T-helper 2 cell treated with Interferon-gamma antibody and Interleukin-4, amounts not matched to agents 5 μg/mL and 100 μg/mL, for 36 hours (primary cell): ENCODE measurements around the gene CACNG1.
A peak's percentile ranks its signal among the peaks of the same experiment; 100 is the strongest.

ENCODE experiments used
- DNase-seq: peaks from one replicate; pipeline ENCODE4 v3.0.0; 2021; ENCODE audit warnings: low spot score
- H3K27ac Mint-ChIP-seq: one replicate; pipeline ENCODE4 v1.8.0; 2021; ENCODE audit warnings: mild to moderate bottlenecking, mixed read lengths
- H3K27me3 Mint-ChIP-seq: one replicate; pipeline ENCODE4 v1.8.0; 2021; ENCODE audit warnings: low read depth, mixed read lengths
- H3K36me3 Mint-ChIP-seq: one replicate; pipeline ENCODE4 v1.8.0; 2021; ENCODE audit warnings: low read depth, mixed read lengths
- H3K4me1 Mint-ChIP-seq: one replicate; pipeline ENCODE4 v1.8.0; 2021; ENCODE audit warnings: low read depth, mixed read lengths
- H3K4me3 Mint-ChIP-seq: one replicate; pipeline ENCODE4 v1.8.0; 2022; ENCODE audit warnings: mild to moderate bottlenecking, moderate library complexity, mixed read lengths
- H3K9me3 Mint-ChIP-seq: one replicate; pipeline ENCODE4 v1.8.0; 2021; ENCODE audit warnings: mixed read lengths

CACNG1 gene

GRCh38 chr17:67067571-67068482 lies 23.5 kb downstream of the CACNG1 start:
- DNase-seq = no peak
- Mint-ChIP-seq H3K4me1 (no peaks in the 10 kb centered on the region), H3K27me3 (no peaks in the 10 kb centered on the region), H3K27ac (no peak overlapping the region), H3K4me3 (no peak overlapping the region), H3K9me3 (no peaks in the 10 kb centered on the region), H3K36me3 (no peaks in the 10 kb centered on the region)

GRCh38 chr17:67068999-67069398 lies 24.6 kb downstream of the CACNG1 start:
- no peaks in the 10 kb centered on the region for H3K36me3 Mint-ChIP-seq
- no peaks in the 10 kb centered on the region for H3K27me3 Mint-ChIP-seq
- no peaks in the 10 kb centered on the region for H3K4me1 Mint-ChIP-seq
- DNase-seq = no peak
- H3K9me3 Mint-ChIP-seq = no peaks in the 10 kb centered on the region
- H3K27ac Mint-ChIP-seq = no peak overlapping the region
- no peak overlapping the region for H3K4me3 Mint-ChIP-seq

GRCh38 chr17:67069603-67070136 lies 25.3 kb downstream of the CACNG1 start:
- H3K4me3 Mint-ChIP-seq = no peak overlapping the region
- H3K36me3 Mint-ChIP-seq = no peaks in the 10 kb centered on the region
- no peaks in the 10 kb centered on the region for H3K27me3 Mint-ChIP-seq
- H3K27ac Mint-ChIP-seq = no peak overlapping the region
- no peaks in the 10 kb centered on the region for H3K9me3 Mint-ChIP-seq
- no peaks in the 10 kb centered on the region for H3K4me1 Mint-ChIP-seq
- DNase-seq = no peak

GRCh38 chr17:67071595-67071994 lies 27.2 kb downstream of the CACNG1 start:
- no peaks in the 10 kb centered on the region for H3K9me3 Mint-ChIP-seq
- peaks cover 6% of the 10 kb centered on the region for H3K36me3 Mint-ChIP-seq
- no peak for DNase-seq
- H3K27me3 Mint-ChIP-seq = no peaks in the 10 kb centered on the region
- H3K27ac Mint-ChIP-seq = no peak overlapping the region
- no peaks in the 10 kb centered on the region for H3K4me1 Mint-ChIP-seq
- H3K4me3 Mint-ChIP-seq = no peak overlapping the region

- peaks cover 9% of the 10 kb centered on the region for H3K36me3 Mint-ChIP-seq
- H3K27me3 Mint-ChIP-seq = no peaks in the 10 kb centered on the region
- no peak overlapping the region for H3K4me3 Mint-ChIP-seq
- no peaks in the 10 kb centered on the region for H3K4me1 Mint-ChIP-seq
- H3K27ac Mint-ChIP-seq = no peak overlapping the region
- H3K9me3 Mint-ChIP-seq = no peaks in the 10 kb centered on the region
- DNase-seq = no peak
Measured at GRCh38 chr17:67072885-67073284, 28.5 kb downstream of the CACNG1 start.

- Mint-ChIP-seq H3K4me3 (no peak overlapping the region), H3K27ac (no peak overlapping the region)
Measured at GRCh38 chr17:67074781-67075180, 30.4 kb downstream of the CACNG1 start.

GRCh38 chr17:67076290-67076689 lies 31.9 kb downstream of the CACNG1 start:
- H3K27me3 Mint-ChIP-seq = no peaks in the 10 kb centered on the region
- peaks cover 20% of the 10 kb centered on the region for H3K36me3 Mint-ChIP-seq
- no peak overlapping the region for H3K4me3 Mint-ChIP-seq

More at GRCh38 chr17:67074781-67075180, 30.4 kb downstream of the CACNG1 start:
- Mint-ChIP-seq H3K4me1 (no peaks in the 10 kb centered on the region), H3K9me3 (no peaks in the 10 kb centered on the region), H3K36me3 (peaks cover 19% of the 10 kb centered on the region), H3K27me3 (no peaks in the 10 kb centered on the region)
- DNase-seq = no peak

GRCh38 chr17:67078292-67078691 lies 33.9 kb downstream of the CACNG1 start:
- peaks cover 26% of the 10 kb centered on the region for H3K36me3 Mint-ChIP-seq

More at GRCh38 chr17:67076290-67076689, 31.9 kb downstream of the CACNG1 start:
- Mint-ChIP-seq H3K4me1 (peaks cover 11% of the 10 kb centered on the region), H3K27ac (no peak overlapping the region), H3K9me3 (no peaks in the 10 kb centered on the region)
- DNase-seq = no peak

GRCh38 chr17:67079491-67079890 lies 35.1 kb downstream of the CACNG1 start:
- DNase-seq = no peak
- Mint-ChIP-seq H3K4me3 (no peak overlapping the region), H3K27me3 (no peaks in the 10 kb centered on the region), H3K36me3 (peaks cover 30% of the 10 kb centered on the region), H3K4me1 (peaks cover 25% of the 10 kb centered on the region), H3K9me3 (no peaks in the 10 kb centered on the region), H3K27ac (no peak overlapping the region)

More at GRCh38 chr17:67078292-67078691, 33.9 kb downstream of the CACNG1 start:
- Mint-ChIP-seq H3K27me3 (no peaks in the 10 kb centered on the region), H3K4me3 (no peak overlapping the region), H3K4me1 (peaks cover 20% of the 10 kb centered on the region), H3K9me3 (no peaks in the 10 kb centered on the region), H3K27ac (no peak overlapping the region)
- no peak for DNase-seq

- H3K4me3 Mint-ChIP-seq = no peak overlapping the region
- peak overlapping the region; percentile 45 for H3K27ac Mint-ChIP-seq
- H3K9me3 Mint-ChIP-seq = no peaks in the 10 kb centered on the region
- no peak for DNase-seq
- H3K27me3 Mint-ChIP-seq = no peaks in the 10 kb centered on the region
- H3K4me1 Mint-ChIP-seq = peaks cover 25% of the 10 kb centered on the region
- H3K36me3 Mint-ChIP-seq = peaks cover 30% of the 10 kb centered on the region
Measured at GRCh38 chr17:67080804-67081203, 36.5 kb downstream of the CACNG1 start.

GRCh38 chr17:67082107-67082506 lies 37.8 kb downstream of the CACNG1 start:
- Mint-ChIP-seq H3K4me3 (peak overlapping the region; percentile 60), H3K36me3 (peaks cover 34% of the 10 kb centered on the region), H3K4me1 (peaks cover 25% of the 10 kb centered on the region), H3K27me3 (no peaks in the 10 kb centered on the region), H3K27ac (peak overlapping the region; percentile 86), H3K9me3 (no peaks in the 10 kb centered on the region)
- DNase-seq = no peak

- Mint-ChIP-seq H3K27me3 (no peaks in the 10 kb centered on the region), H3K9me3 (no peaks in the 10 kb centered on the region), H3K27ac (no peak overlapping the region), H3K4me1 (peaks cover 26% of the 10 kb centered on the region), H3K4me3 (no peak overlapping the region), H3K36me3 (peaks cover 33% of the 10 kb centered on the region)
- DNase-seq = no peak
Measured at GRCh38 chr17:67085406-67085805, 41.1 kb downstream of the CACNG1 start.

- H3K4me1 Mint-ChIP-seq = peaks cover 14% of the 10 kb centered on the region
- H3K4me3 Mint-ChIP-seq = no peak overlapping the region
- H3K27ac Mint-ChIP-seq = no peak overlapping the region
- H3K9me3 Mint-ChIP-seq = no peaks in the 10 kb centered on the region
- H3K36me3 Mint-ChIP-seq = peaks cover 37% of the 10 kb centered on the region
- H3K27me3 Mint-ChIP-seq = no peaks in the 10 kb centered on the region
- DNase-seq = no peak
Measured at GRCh38 chr17:67088639-67089038, 44.3 kb downstream of the CACNG1 start.

GRCh38 chr17:67090341-67090740 lies 46.0 kb downstream of the CACNG1 start:
- Mint-ChIP-seq H3K36me3 (peaks cover 43% of the 10 kb centered on the region), H3K27ac (no peak overlapping the region), H3K27me3 (no peaks in the 10 kb centered on the region), H3K9me3 (no peaks in the 10 kb centered on the region), H3K4me1 (peaks cover 15% of the 10 kb centered on the region), H3K4me3 (no peak overlapping the region)
- no peak for DNase-seq
